Measurements from ENCODE around the gene IP6K3.

IP6K3 gene

DNA sequence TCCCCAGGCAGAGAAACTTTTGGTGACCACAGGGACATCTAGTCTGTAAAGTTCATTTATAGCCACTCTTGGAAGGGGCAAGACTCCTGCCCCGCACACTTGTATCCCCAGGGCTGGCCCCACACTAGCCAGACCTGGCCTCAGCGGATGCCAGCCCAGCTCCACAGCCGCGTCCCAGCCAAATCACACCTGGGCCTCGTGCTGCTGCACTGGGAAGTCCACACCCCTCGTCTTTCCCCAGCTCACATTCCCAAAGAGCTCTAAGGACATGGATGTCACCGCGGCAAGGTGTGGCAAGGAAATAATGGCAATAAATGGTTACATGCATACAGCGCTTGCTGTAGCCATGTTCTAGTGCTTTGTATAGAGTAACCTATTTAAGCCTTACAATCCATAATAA is 8.6 kb downstream of the IP6K3 start:
- no peak for TF ChIP-seq ZFX (IDR thresholded peaks at IDR 0.05)
- TF ChIP-seq, protein P1, sequence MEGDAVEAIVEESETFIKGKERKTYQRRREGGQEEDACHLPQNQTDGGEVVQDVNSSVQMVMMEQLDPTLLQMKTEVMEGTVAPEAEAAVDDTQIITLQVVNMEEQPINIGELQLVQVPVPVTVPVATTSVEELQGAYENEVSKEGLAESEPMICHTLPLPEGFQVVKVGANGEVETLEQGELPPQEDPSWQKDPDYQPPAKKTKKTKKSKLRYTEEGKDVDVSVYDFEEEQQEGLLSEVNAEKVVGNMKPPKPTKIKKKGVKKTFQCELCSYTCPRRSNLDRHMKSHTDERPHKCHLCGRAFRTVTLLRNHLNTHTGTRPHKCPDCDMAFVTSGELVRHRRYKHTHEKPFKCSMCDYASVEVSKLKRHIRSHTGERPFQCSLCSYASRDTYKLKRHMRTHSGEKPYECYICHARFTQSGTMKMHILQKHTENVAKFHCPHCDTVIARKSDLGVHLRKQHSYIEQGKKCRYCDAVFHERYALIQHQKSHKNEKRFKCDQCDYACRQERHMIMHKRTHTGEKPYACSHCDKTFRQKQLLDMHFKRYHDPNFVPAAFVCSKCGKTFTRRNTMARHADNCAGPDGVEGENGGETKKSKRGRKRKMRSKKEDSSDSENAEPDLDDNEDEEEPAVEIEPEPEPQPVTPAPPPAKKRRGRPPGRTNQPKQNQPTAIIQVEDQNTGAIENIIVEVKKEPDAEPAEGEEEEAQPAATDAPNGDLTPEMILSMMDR (conservative IDR thresholded peaks at IDR 0.05) = no peak
- H3K27ac ChIP-seq = no peak overlapping the region

DNA sequence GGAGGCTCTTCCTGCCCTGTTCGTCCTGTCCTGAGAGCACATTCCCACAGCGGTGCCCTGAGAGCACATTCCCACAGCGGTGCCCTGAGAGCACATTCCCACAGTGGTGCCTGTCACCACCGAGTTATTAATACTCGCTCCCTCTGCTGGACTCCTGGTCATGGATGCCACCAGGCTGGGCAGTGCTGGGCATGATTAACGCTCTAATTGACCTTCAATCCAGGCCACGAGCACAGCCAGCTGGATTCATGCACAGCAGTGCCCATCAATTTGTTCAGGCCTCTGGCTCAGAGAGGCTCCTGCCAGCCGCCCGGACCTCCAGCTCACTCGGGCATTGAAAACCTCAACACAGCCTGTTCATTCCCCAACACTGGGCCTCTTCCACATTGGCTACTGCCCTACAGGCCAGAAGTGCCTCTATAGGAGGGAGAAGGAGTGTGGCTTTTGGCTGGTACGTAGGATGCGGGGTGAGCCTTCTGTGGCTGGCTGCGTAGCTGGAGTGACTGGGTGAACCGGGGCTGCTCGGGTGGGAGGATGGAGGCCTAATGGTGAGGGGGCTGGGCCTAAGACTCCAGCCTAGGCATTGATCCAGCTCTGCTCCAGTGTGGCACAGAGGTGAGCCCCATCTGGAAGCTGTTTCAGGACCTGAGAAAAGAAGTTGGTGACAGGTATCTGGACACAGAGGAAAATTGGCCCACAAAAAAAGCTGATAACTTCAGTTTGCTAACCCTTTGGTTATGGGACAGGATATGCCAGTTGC is 9.3 kb downstream of the IP6K3 start:
- no peak; the same call in 1 of the 2 replicates for TF ChIP-seq ZFX (IDR thresholded peaks at IDR 0.05)
- TF ChIP-seq, protein P1 (conservative IDR thresholded peaks at IDR 0.05) = no peak
- H3K27ac ChIP-seq = no peak overlapping the region; the same call in 1 of the 2 replicates

DNA sequence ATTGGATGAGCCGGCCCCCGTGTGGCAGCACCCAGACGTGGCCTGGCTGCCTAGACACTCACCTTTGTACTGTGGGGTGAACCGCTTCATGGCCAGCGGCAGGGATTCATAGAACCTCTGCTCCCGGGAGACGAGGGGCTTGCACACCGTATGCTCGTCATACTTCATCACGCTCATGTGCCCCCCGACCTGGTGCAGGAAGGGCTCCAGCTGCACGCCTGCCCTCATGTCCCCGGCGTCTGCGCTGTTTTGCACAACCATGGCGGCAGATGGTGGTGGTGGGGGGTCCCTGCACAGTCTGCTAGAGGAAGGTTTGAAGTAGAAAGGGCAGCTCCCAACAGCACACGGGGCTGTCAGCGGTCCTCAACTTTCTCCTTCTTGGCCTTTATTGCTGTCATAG is 11.5 kb downstream of the IP6K3 start:
- no peak overlapping the region; the same call in 1 of the 2 replicates for H3K27ac ChIP-seq
- TF ChIP-seq, protein P1 (conservative IDR thresholded peaks at IDR 0.05) = no peak
- TF ChIP-seq ZFX (IDR thresholded peaks at IDR 0.05) = no peak

DNA sequence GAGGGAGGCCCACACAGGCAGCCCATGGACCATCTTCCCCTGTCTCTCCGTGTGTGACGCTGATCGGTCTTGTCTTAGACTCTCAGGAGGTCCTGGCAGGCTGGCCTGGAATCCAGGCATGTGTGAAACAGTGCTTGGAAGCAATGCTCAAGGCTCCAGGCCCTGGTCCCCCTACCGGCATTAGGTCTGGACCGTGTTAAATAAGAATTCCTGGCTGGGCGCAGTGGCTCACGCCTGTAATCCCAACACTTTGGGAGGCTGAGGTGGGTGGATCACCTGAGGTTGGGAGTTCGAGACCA is 13.0 kb downstream of the IP6K3 start:
- TF ChIP-seq ZFX (IDR thresholded peaks at IDR 0.05) = no peak
- TF ChIP-seq, protein P1 (conservative IDR thresholded peaks at IDR 0.05) = no peak
- H3K27ac ChIP-seq = peak overlapping the region; percentile 99

DNA sequence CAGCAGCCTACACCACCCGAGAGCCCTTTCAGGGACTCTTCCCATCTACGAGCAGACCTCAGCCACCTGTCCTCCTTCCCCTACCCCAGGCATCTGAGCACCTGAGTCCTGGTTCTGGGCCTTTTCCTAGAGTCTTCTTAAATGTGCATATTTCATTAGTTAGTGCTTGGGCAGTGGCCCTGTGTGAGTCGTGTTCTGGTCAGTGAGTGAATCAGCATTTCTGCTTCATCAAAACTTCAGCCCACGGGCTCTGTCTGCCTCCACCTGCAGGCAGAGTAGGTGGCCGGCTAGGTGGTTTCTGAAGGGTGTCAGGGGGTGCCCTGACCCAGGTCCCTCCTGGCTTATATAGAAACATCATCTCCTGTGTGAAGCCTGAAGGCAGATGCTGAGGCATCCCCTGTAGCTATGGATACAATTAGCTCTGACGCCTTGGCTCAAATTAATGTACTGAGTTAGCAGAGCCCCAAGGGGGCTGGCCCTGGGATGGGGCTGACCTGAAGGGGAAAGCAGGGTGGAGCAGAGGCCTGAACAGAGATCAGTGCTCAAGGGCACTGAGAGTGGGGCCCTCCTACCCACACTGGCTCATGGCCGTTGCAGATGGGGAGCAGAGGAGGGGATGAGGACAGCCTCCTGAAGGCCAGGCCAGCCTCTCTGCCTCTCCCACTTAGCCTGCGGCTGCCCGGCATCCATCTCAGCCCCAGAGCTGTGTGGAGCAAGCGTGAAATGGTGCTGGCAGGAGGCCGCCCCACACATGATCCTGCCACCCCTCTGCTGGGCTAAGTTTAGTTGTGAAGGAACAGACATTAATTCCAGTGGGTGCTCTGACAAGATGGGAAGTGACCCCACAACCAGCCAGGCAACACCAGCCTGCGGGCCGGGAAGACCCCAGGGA is 13.6 kb downstream of the IP6K3 start:
- TF ChIP-seq, protein P1 (conservative IDR thresholded peaks at IDR 0.05) = no peak
- TF ChIP-seq ZFX (IDR thresholded peaks at IDR 0.05) = no peak
- H3K27ac ChIP-seq = peak overlapping the region; percentile 99

DNA sequence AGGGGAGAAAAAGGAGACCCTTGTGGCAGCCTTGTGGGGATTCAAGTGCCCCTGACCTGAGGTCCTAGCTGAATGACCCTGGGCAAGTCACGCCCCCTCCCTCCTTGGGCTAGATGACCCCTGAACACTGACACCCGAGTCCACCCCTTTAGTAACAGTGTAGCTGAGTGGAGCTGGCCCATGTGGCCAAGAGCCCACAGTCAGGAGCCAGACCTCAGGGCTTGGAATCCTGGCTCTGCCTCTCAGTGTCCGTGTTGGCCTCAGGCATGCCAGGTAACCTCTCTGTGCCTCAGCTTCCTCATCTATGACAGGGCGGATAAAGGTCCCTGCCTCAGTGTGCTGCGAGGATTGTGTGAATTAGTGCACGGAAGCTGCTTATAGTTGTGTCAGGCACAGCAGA is 14.3 kb downstream of the IP6K3 start:
- no peak for TF ChIP-seq ZFX (IDR thresholded peaks at IDR 0.05)
- TF ChIP-seq, protein P1 (conservative IDR thresholded peaks at IDR 0.05) = no peak
- H3K27ac ChIP-seq = peak overlapping the region; percentile 99

DNA sequence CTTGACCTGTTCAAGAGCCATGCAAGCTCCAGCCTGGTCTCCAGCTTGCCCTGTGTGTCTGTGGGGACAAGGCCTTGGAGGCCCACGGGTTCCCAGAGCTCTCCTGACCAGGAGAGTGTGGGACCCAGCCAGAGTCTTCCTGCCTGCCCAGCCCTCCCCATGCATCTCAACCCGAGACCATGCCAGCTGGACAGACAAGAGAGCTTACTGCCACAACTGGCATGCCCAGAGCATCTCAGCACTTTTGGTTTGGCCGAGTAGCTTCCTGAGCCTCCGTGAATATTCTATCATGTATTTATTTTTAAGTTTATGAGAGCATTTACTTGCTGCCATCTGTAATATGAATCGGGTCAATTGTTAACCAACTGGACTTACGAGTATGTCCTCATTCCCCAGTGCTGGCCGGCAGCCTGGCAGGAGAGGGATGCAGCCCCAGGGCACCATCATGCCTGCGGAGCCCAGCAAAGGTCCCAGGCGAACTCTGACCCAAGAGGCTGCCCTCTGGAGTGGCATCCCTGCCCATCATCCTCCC is 14.9 kb downstream of the IP6K3 start:
- no peak for TF ChIP-seq ZFX (IDR thresholded peaks at IDR 0.05)
- TF ChIP-seq, protein P1 (conservative IDR thresholded peaks at IDR 0.05) = no peak
- peak overlapping the region; percentile 99 for H3K27ac ChIP-seq

Data from C4-2B (cell line).